Trophoblast cell (in vitro differentiated cells and primary cell): ENCODE data around the gene LRRC4B.

Experiments
- DNase-seq, 2 donors: peaks; one replicate each; pipeline ENCODE4 v3.0.0-alpha.2; 2016
- H2AFZ ChIP-seq: 2 replicates; pipeline ENCODE4 v1.6.1; 2013; ENCODE audit warnings: low read length, moderate library complexity, mild to moderate bottlenecking; ENCODE audit not compliant: insufficient read depth, poor library complexity
- H2AK5ac ChIP-seq: 2 replicates; pipeline ENCODE4 v1.6.1; 2013; ENCODE audit warnings: mild to moderate bottlenecking, low read length
- H2BK120ac ChIP-seq: 2 replicates; pipeline ENCODE4 v1.6.1; 2013; ENCODE audit warnings: low read length, mild to moderate bottlenecking, moderate library complexity; ENCODE audit not compliant: insufficient read depth, poor library complexity
- H2BK12ac ChIP-seq: 2 replicates; pipeline ENCODE4 v1.6.1; 2013; ENCODE audit warnings: mild to moderate bottlenecking, low read length, moderate library complexity
- H2BK5ac ChIP-seq: 2 replicates; pipeline ENCODE4 v1.6.1; 2013; ENCODE audit warnings: low read length, low read depth, moderate library complexity, mild to moderate bottlenecking; ENCODE audit not compliant: poor library complexity
- H3K14ac ChIP-seq: 2 replicates; pipeline ENCODE4 v1.6.1; 2013; ENCODE audit warnings: mild to moderate bottlenecking, low read length
- H3K18ac ChIP-seq: 2 replicates; pipeline ENCODE4 v1.6.1; 2013; ENCODE audit warnings: mild to moderate bottlenecking, low read length
- H3K23ac ChIP-seq: 2 replicates; pipeline ENCODE4 v1.6.1; 2013; ENCODE audit warnings: low read length
- H3K27ac ChIP-seq: 2 replicates; pipeline ENCODE4 v1.5.1; 2013; ENCODE audit warnings: low read depth, mild to moderate bottlenecking, inconsistent platforms, low read length, moderate library complexity
- H3K27me3 ChIP-seq: 2 replicates; pipeline ENCODE4 v1.6.1; 2013; ENCODE audit warnings: inconsistent platforms, mild to moderate bottlenecking, low read length, moderate library complexity; ENCODE audit not compliant: insufficient read depth
- H3K36me3 ChIP-seq, 2 experiments: 1 replicate in 1 of 2; 2 replicates in 1 of 2; pipeline ENCODE4 v1.6.1; 2013; ENCODE audit warnings: low read length in 2 of 2, mild to moderate bottlenecking in 2 of 2, moderate library complexity in 1 of 2; ENCODE audit not compliant: insufficient read depth in 2 of 2, control insufficient read depth in 1 of 2
- H3K4ac ChIP-seq: 2 replicates; pipeline ENCODE4 v1.6.1; 2013; ENCODE audit warnings: low read depth, mild to moderate bottlenecking, low read length, moderate library complexity
- H3K4me1 ChIP-seq, 2 experiments: 1 replicate in 1 of 2; 2 replicates in 1 of 2; pipeline ENCODE4 v1.6.1; 2013; ENCODE audit warnings: low read length in 2 of 2, mild to moderate bottlenecking in 2 of 2, moderate library complexity in 1 of 2; ENCODE audit not compliant: insufficient read depth in 2 of 2, control insufficient read depth in 1 of 2
- H3K4me2 ChIP-seq: 2 replicates; pipeline ENCODE4 v1.6.1; 2013; ENCODE audit warnings: inconsistent platforms, mild to moderate bottlenecking, low read length, moderate library complexity
- H3K4me3 ChIP-seq: 2 replicates; pipeline ENCODE4 v1.5.1; 2013; ENCODE audit warnings: mild to moderate bottlenecking, low read depth, low read length, inconsistent platforms
- H3K79me1 ChIP-seq: one replicate; pipeline ENCODE4 v1.6.1; 2013; ENCODE audit warnings: low read length
- H3K79me2 ChIP-seq: 2 replicates; pipeline ENCODE4 v1.6.1; 2013; ENCODE audit warnings: low read length, mild to moderate bottlenecking; ENCODE audit not compliant: control insufficient read depth, insufficient read depth, poor library complexity
- H3K9ac ChIP-seq: 2 replicates; pipeline ENCODE4 v1.6.1; 2013; ENCODE audit warnings: mild to moderate bottlenecking, low read length
- H3K9me3 ChIP-seq: 2 replicates; pipeline ENCODE4 v1.6.1; 2013; ENCODE audit warnings: low read depth, mild to moderate bottlenecking, control low read depth, inconsistent platforms, low read length; ENCODE audit not compliant: insufficient read depth
- H4K12ac ChIP-seq: 2 replicates; pipeline ENCODE4 v1.6.1; 2013; ENCODE audit warnings: low read depth, mild to moderate bottlenecking, low read length, moderate library complexity
- H4K8ac ChIP-seq: 2 replicates; pipeline ENCODE4 v1.6.1; 2013; ENCODE audit warnings: low read depth, mild to moderate bottlenecking, low read length, moderate library complexity
- H4K91ac ChIP-seq: one replicate; pipeline ENCODE4 v1.6.1; 2013; ENCODE audit warnings: low read depth, mild to moderate bottlenecking, low read length, moderate library complexity
- WGBS: extraction: QIAGEN DNeasy Blood & Tissue Kit; methylation state at CpG from one replicate; pipeline ENCODE4 v1.1.7; 2013; ENCODE audit warnings: missing lambda C conversion rate; ENCODE audit not compliant: insufficient read length, insufficient coverage; ENCODE audit errors: extremely low coverage; 5-methylcytosine and 5-hydroxymethylcytosine counted together

LRRC4B gene

DNA sequence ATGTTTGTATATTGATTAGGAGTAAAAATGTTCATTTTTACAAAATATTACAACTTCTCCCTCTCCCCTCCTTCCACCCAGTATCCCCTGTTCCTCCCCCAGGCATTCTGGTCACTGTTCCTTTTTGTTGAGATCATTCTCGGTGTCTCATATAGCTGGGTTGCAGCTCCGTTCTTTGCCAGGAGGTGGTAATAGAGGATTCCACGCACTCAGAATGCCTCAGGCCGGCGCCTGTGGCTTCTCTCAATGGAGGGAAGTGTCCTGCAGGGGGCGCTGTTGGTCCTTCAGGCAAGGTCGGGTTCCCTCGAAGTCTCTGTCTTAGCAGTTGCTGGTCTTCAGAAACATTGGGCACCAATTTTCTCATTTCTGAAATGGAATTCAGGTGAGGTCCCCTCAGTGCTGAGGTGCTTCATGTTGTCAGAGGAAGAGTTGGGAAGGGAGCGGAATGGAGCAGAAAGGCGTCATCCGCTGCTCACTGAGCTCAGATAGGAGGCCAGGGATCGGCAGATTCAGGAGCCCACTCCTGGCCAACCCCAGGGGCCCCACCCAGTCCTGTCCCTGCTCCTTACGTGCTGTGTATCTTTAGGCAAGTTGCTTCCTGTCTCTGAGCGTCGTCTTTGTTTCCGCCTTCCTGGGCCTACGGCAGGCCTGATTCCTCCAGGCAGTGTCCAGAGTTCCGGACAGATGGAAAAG is 81.3 kb downstream of the LRRC4B start:
- Histone ChIP-seq H3K9me3 (peaks cover 4% of the 10 kb centered on the region), H4K12ac (no peak overlapping the region), H3K79me2 (no peaks in the 10 kb centered on the region), H3K4me1 (peaks cover 4 to 10% of the 10 kb centered on the region in 2 experiments), H3K9ac (no peak overlapping the region), H3K14ac (no peak overlapping the region), H4K91ac (no peak overlapping the region), H2BK120ac (no peak overlapping the region), H3K27me3 (peaks cover 2% of the 10 kb centered on the region), H4K8ac (no peak overlapping the region), H2BK5ac (no peak overlapping the region), H3K23ac (no peak overlapping the region), H3K36me3 (peaks cover 19 to 30% of the 10 kb centered on the region in 2 experiments), H3K27ac (no peak overlapping the region), H3K18ac (no peak overlapping the region), H2BK12ac (no peak overlapping the region), H3K4ac (no peak overlapping the region), H3K4me3 (no peak overlapping the region), H2AK5ac (no peak overlapping the region), H3K4me2 (no peak overlapping the region), H3K79me1 (peaks cover 3% of the 10 kb centered on the region), H2AFZ (no peak overlapping the region)
- no CpG with 5 or more reads among the region's 18 CpGs for WGBS
- peak in 1 of 2 donors; percentile 26 for DNase-seq

DNA sequence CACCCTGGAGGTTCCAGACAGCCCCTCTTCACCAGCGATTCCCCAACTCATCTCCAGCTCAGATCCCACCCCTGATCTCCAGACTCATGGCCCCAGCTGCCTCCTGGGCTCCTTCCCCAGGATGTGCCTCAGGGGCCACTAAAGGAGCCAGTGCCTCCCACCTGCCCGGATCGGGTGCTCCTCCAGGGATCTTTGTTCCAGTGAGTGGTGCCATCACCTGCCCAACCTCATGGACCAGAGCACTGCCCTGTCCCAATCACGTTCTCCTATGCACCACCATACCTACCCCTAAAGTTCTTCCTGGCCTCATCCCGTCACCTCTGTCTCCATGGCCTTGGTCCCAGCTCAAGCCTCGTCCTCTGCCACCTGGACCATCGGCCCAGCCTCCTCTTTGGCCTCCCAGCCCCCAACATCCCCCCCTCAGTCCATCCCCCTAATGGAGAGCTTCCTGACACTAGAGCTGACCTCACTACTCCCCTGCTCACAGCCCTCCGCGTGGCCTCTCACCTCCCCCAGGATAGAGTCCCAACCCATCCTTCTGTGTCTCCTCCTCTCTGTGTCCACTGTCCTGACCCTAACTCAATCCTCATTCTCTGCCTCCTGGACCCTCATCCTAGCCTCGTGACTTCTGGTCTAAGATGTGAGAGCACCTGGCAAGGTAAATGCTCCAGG is 82.8 kb downstream of the LRRC4B start:
- H2BK12ac ChIP-seq, result no peak overlapping the region
- H4K12ac ChIP-seq, result no peak overlapping the region
- H3K27ac ChIP-seq, result no peak overlapping the region
- H3K4me3 ChIP-seq, result no peak overlapping the region
- H3K4ac ChIP-seq, result no peak overlapping the region
- no peak overlapping the region for H3K18ac ChIP-seq
- no peaks in the 10 kb centered on the region for H3K27me3 ChIP-seq
- peaks cover 3% of the 10 kb centered on the region for H3K79me1 ChIP-seq
- no peaks in the 10 kb centered on the region for H3K79me2 ChIP-seq
- no peak overlapping the region for H3K4me2 ChIP-seq
- no peak overlapping the region for H2AK5ac ChIP-seq
- no peak overlapping the region for H3K9ac ChIP-seq
- no peak for DNase-seq
- H3K36me3 ChIP-seq, result peaks cover 33 to 44% of the 10 kb centered on the region in 2 experiments
- no CpG with 5 or more reads among the region's 10 CpGs for WGBS
- peaks cover 4 to 9% of the 10 kb centered on the region in 2 experiments for H3K4me1 ChIP-seq
- no peak overlapping the region for H4K8ac ChIP-seq
- H2BK120ac ChIP-seq, result no peak overlapping the region
- H2BK5ac ChIP-seq, result no peak overlapping the region
- H3K9me3 ChIP-seq, result peaks cover 2% of the 10 kb centered on the region
- H4K91ac ChIP-seq, result no peak overlapping the region
- H3K23ac ChIP-seq, result no peak overlapping the region
- H2AFZ ChIP-seq, result no peak overlapping the region
- H3K14ac ChIP-seq, result no peak overlapping the region

DNA sequence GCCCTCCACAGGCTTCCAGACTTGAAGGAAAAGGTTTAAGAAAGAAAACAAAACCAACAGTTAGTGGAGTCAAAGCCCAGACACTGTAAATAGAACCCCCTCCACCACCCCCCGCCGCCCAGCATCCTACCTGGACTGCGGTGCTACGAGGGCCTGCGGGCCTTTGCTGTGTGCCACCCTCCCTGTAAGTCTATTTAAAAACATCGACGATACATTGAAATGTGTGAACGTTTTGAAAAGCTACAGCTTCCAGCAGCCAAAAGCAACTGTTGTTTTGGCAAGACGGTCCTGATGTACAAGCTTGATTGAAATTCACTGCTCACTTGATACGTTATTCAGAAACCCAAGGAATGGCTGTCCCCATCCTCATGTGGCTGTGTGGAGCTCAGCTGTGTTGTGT is 85.3 kb downstream of the LRRC4B start:
- Histone ChIP-seq H2BK120ac (no peak overlapping the region), H2AK5ac (no peak overlapping the region), H2BK5ac (no peak overlapping the region), H3K36me3 (peaks cover 53 to 65% of the 10 kb centered on the region in 2 experiments), H3K4me1 (no peaks in the 10 kb centered on the region), H3K79me2 (no peaks in the 10 kb centered on the region), H3K18ac (no peak overlapping the region), H3K23ac (no peak overlapping the region), H2BK12ac (no peak overlapping the region), H3K27ac (no peak overlapping the region), H3K9ac (no peak overlapping the region), H3K4me3 (no peak overlapping the region), H4K8ac (no peak overlapping the region), H3K9me3 (no peaks in the 10 kb centered on the region), H4K91ac (no peak overlapping the region), H4K12ac (no peak overlapping the region), H3K79me1 (no peaks in the 10 kb centered on the region), H3K4me2 (no peak overlapping the region), H3K27me3 (no peaks in the 10 kb centered on the region), H3K14ac (no peak overlapping the region), H2AFZ (no peak overlapping the region), H3K4ac (no peak overlapping the region)
- DNase-seq, result no peak
- WGBS, result no CpG with 5 or more reads among the region's 10 CpGs

DNA sequence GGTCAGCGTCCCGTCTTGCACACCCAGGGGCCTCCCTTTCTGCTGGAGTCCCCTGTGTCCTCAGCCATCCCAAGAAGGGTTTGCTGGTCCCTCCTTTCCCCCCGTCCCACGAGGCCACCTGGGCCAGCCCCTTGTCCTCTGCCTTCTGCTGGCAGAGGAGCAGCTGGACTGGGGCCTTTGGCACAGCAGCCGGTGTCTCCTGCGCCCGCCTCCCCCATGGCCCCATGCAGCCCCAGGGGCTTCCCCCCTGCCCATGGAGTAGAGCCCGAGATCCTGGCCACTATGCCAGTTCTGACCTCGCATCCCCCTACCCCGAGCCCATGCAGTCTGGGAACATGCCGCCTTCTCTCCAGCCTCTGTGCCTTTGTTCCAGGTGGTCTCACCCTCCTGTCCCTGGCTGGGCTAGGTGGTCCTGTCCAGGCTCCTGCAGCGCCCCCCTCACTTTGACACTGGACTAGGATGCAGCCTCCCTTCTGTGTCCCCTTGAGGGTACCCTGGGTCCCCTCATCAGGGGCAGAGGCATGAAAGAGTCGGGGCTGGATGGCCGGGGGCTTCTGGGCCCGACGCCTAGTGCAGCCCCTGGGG is 85.9 kb downstream of the LRRC4B start:
- no peak overlapping the region for H3K9ac ChIP-seq
- peaks cover 53 to 63% of the 10 kb centered on the region in 2 experiments for H3K36me3 ChIP-seq
- peaks cover 2% of the 10 kb centered on the region for H3K9me3 ChIP-seq
- H3K18ac ChIP-seq, result no peak overlapping the region
- no peak overlapping the region for H2AK5ac ChIP-seq
- no peaks in the 10 kb centered on the region for H3K27me3 ChIP-seq
- no peak overlapping the region for H3K14ac ChIP-seq
- H3K4ac ChIP-seq, result no peak overlapping the region
- peaks cover 2% of the 10 kb centered on the region for H3K79me2 ChIP-seq
- H2BK12ac ChIP-seq, result no peak overlapping the region
- H3K79me1 ChIP-seq, result no peaks in the 10 kb centered on the region
- H3K4me2 ChIP-seq, result no peak overlapping the region
- DNase-seq, result no peak
- H4K12ac ChIP-seq, result no peak overlapping the region
- peaks cover under 1 to 4% of the 10 kb centered on the region in 2 experiments for H3K4me1 ChIP-seq
- H4K8ac ChIP-seq, result no peak overlapping the region
- H2BK120ac ChIP-seq, result no peak overlapping the region
- no peak overlapping the region for H3K27ac ChIP-seq
- WGBS, result no CpG with 5 or more reads among the region's 16 CpGs
- no peak overlapping the region for H3K4me3 ChIP-seq
- H2AFZ ChIP-seq, result no peak overlapping the region
- H3K23ac ChIP-seq, result no peak overlapping the region
- H4K91ac ChIP-seq, result no peak overlapping the region
- no peak overlapping the region for H2BK5ac ChIP-seq
